Measurements from ENCODE around the gene SREBF2.

The SREBF2 gene

DNA sequence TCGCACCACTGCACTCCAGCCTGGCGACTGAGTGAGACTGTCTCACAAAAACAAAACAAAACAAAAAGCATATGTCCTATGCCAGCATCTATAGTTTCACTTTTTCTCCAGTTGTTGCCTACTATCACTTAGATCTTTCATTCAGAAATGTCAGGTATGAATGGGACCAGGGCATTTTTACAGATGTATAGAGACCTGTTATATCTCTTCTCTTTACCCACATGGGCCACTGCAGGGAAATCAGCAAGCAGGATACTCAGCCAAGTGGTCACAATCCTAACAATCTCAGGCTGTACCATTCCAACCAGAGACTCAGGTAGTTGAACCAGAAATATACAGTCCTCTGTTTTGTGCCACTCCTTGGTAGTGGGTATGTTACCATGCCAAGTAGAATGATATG is 16.0 kb upstream of the SREBF2 start:
- no peak overlapping the region for H3K27ac ChIP-seq (ENCODE audit: low read length)
- peaks cover 9% of the 10 kb centered on the region for H3K36me3 ChIP-seq (replicated peaks; ENCODE audit: low read depth, low read length)
- H4K20me1 ChIP-seq (ENCODE audit: insufficient read depth, low read length) = no peaks in the 10 kb centered on the region
- no peak overlapping the region for H2AFZ ChIP-seq (ENCODE audit: low read depth, low read length)
- no peaks in the 10 kb centered on the region for H3K27me3 ChIP-seq (ENCODE audit: low read depth, low read length)
- H3K79me2 ChIP-seq (ENCODE audit: low read length) = no peaks in the 10 kb centered on the region
- H3K9me3 ChIP-seq (ENCODE audit: insufficient read depth, low read length) = no peaks in the 10 kb centered on the region
- no peaks in the 10 kb centered on the region for H3K4me1 ChIP-seq (ENCODE audit: low read length)
- TF ChIP-seq EZH2phosphoT487 (IDR thresholded peaks at IDR 0.05; ENCODE audit: low read depth) = no peak
- TF ChIP-seq, protein P1, sequence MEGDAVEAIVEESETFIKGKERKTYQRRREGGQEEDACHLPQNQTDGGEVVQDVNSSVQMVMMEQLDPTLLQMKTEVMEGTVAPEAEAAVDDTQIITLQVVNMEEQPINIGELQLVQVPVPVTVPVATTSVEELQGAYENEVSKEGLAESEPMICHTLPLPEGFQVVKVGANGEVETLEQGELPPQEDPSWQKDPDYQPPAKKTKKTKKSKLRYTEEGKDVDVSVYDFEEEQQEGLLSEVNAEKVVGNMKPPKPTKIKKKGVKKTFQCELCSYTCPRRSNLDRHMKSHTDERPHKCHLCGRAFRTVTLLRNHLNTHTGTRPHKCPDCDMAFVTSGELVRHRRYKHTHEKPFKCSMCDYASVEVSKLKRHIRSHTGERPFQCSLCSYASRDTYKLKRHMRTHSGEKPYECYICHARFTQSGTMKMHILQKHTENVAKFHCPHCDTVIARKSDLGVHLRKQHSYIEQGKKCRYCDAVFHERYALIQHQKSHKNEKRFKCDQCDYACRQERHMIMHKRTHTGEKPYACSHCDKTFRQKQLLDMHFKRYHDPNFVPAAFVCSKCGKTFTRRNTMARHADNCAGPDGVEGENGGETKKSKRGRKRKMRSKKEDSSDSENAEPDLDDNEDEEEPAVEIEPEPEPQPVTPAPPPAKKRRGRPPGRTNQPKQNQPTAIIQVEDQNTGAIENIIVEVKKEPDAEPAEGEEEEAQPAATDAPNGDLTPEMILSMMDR (IDR thresholded peaks at IDR 0.05; ENCODE audit: low read depth, low read length) = no peak
- H3K9ac ChIP-seq (ENCODE audit: low read length) = no peak overlapping the region
- no peak overlapping the region for H3K4me3 ChIP-seq (ENCODE audit: low read length)
- H3K4me2 ChIP-seq (ENCODE audit: low read length) = no peak overlapping the region

DNA sequence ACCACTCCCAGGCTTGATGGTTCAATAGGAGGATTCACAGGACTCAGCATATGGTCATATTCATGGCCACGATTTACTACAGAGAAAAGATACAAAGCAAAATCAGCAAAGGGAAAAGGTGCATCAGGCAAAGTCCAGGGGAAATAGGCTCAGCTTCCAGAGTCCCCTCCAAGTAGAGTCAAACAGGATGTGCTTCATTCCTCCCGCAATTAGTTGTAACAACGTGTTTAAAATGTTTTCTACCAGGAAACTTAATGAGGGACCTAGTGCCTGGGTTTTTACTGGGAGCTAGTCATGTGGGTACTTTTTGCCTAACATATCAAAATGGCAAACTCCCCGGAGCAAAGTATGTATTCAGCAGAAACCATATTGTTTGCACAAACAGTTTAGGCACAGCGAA is 14.9 kb upstream of the SREBF2 start:
- Histone ChIP-seq H2AFZ (ENCODE audit: low read depth, low read length) (no peak overlapping the region), H3K4me3 (ENCODE audit: low read length) (no peak overlapping the region), H3K27ac (ENCODE audit: low read length) (no peak overlapping the region), H4K20me1 (ENCODE audit: insufficient read depth, low read length) (no peaks in the 10 kb centered on the region), H3K4me1 (ENCODE audit: low read length) (no peaks in the 10 kb centered on the region), H3K4me2 (ENCODE audit: low read length) (no peak overlapping the region), H3K9me3 (ENCODE audit: insufficient read depth, low read length) (no peaks in the 10 kb centered on the region), H3K9ac (ENCODE audit: low read length) (no peak overlapping the region), H3K79me2 (ENCODE audit: low read length) (no peaks in the 10 kb centered on the region), H3K27me3 (ENCODE audit: low read depth, low read length) (no peaks in the 10 kb centered on the region), H3K36me3 (replicated peaks; ENCODE audit: low read depth, low read length) (peaks cover 8% of the 10 kb centered on the region)
- TF ChIP-seq, protein P1 (IDR thresholded peaks at IDR 0.05; ENCODE audit: low read depth, low read length) = no peak
- TF ChIP-seq EZH2phosphoT487 (IDR thresholded peaks at IDR 0.05; ENCODE audit: low read depth) = no peak

DNA sequence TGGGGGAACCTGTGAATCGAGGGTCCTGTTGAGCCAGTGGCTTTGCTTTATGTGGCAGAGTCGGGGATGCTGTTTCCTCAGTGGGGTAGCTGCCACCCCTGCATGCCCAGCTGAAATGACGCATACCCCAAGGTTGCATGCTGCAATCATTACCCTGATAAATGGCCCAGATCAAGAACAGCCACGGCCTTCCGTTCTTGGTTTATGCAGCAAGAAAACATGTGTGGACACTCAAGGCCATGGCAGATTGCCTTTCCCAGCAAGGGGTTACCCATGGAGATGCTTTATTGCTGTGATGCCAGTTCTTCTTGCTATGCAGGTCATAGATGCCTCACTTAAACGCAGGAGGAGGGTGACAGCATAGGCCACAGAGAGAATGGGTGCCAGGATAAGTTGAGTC is 14.3 kb upstream of the SREBF2 start:
- Histone ChIP-seq H3K9me3 (ENCODE audit: insufficient read depth, low read length) (no peaks in the 10 kb centered on the region), H2AFZ (ENCODE audit: low read depth, low read length) (no peak overlapping the region), H3K27ac (ENCODE audit: low read length) (no peak overlapping the region), H3K4me3 (ENCODE audit: low read length) (no peak overlapping the region), H3K4me2 (ENCODE audit: low read length) (no peak overlapping the region), H3K27me3 (ENCODE audit: low read depth, low read length) (no peaks in the 10 kb centered on the region), H4K20me1 (ENCODE audit: insufficient read depth, low read length) (no peaks in the 10 kb centered on the region), H3K36me3 (replicated peaks; ENCODE audit: low read depth, low read length) (peaks cover 3% of the 10 kb centered on the region), H3K9ac (ENCODE audit: low read length) (no peak overlapping the region), H3K79me2 (ENCODE audit: low read length) (no peaks in the 10 kb centered on the region), H3K4me1 (ENCODE audit: low read length) (no peaks in the 10 kb centered on the region)
- TF ChIP-seq, protein P1 (IDR thresholded peaks at IDR 0.05; ENCODE audit: low read depth, low read length) = no peak
- no peak for TF ChIP-seq EZH2phosphoT487 (IDR thresholded peaks at IDR 0.05; ENCODE audit: low read depth)

DNA sequence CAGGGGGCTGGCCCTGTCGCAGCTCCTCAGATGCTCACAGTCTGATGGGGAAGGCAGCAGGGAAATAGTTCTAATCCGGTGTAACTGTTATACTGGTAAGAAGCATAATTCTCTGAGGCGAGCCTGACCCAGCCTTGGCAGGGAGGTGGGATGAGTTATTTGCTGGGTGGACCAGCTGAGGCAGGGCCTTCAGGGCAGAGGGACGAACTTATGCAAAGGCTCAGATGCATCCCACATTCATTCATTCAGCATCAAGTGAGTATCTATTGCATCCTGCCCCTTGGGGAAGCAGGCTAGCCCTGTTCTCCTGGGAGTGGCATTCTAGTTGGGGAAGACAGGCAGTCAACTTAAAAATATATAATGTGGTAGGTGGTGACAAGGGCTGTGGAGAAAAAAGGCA is 13.6 kb upstream of the SREBF2 start:
- no peaks in the 10 kb centered on the region for H3K9me3 ChIP-seq (ENCODE audit: insufficient read depth, low read length)
- H3K4me3 ChIP-seq (ENCODE audit: low read length) = no peak overlapping the region
- H3K9ac ChIP-seq (ENCODE audit: low read length) = no peak overlapping the region
- H3K4me2 ChIP-seq (ENCODE audit: low read length) = no peak overlapping the region
- no peak overlapping the region for H3K27ac ChIP-seq (ENCODE audit: low read length)
- H3K4me1 ChIP-seq (ENCODE audit: low read length) = no peaks in the 10 kb centered on the region
- TF ChIP-seq, protein P1 (IDR thresholded peaks at IDR 0.05; ENCODE audit: low read depth, low read length) = no peak
- TF ChIP-seq EZH2phosphoT487 (IDR thresholded peaks at IDR 0.05; ENCODE audit: low read depth) = no peak
- H3K36me3 ChIP-seq (replicated peaks; ENCODE audit: low read depth, low read length) = no peaks in the 10 kb centered on the region
- H3K79me2 ChIP-seq (ENCODE audit: low read length) = no peaks in the 10 kb centered on the region
- no peaks in the 10 kb centered on the region for H4K20me1 ChIP-seq (ENCODE audit: insufficient read depth, low read length)
- H3K27me3 ChIP-seq (ENCODE audit: low read depth, low read length) = no peaks in the 10 kb centered on the region
- H2AFZ ChIP-seq (ENCODE audit: low read depth, low read length) = no peak overlapping the region
